Esophagus muscularis mucosa (tissue), 4 donors: ENCODE measurements around the gene NAXD.

ENCODE experiments used
- CTCF ChIP-seq, 3 experiments: fragments of 200-600 bp in 2 of 3; fragments of 450-650 bp in 1 of 3; sonication (generic) in 2 of 3; IDR thresholded peaks; one replicate each; pipeline ENCODE4 v1.5.1; 2017 to 2019; ENCODE audit warnings: antibody characterized with exemption in 3 of 3, mild to moderate bottlenecking in 2 of 3, moderate library complexity in 1 of 3
- EP300 ChIP-seq: sonication (generic); formaldehyde crosslinking; IDR thresholded peaks from one replicate; pipeline ENCODE4 v1.6.1; 2017; ENCODE audit warnings: antibody characterized with exemption
- POLR2A ChIP-seq: fragments of 450-650 bp; IDR thresholded peaks from one replicate; pipeline ENCODE4 v1.6.1; 2017; ENCODE audit warnings: antibody characterized with exemption, moderate library complexity, mild to moderate bottlenecking, low read depth
- POLR2AphosphoS5 ChIP-seq, 2 donors: sonication (generic); formaldehyde crosslinking; IDR thresholded peaks; one replicate each; pipeline ENCODE4 v1.6.1; 2017; ENCODE audit warnings: antibody characterized with exemption in 2 of 2

GRCh38 chr13:110589793-110590390, 25.5 kb upstream of the NAXD start:
- no peak for TF ChIP-seq POLR2A
- no peak for TF ChIP-seq CTCF (IDR thresholded peaks at IDR 0.05)
- no peak for TF ChIP-seq POLR2AphosphoS5 (IDR thresholded peaks at IDR 0.05)
- no peak for TF ChIP-seq EP300
